GM12874 (cell line): ENCODE measurements around the gene PLAAT2.

ENCODE experiments used
- CTCF ChIP-seq: IDR thresholded peaks from 2 replicates; pipeline ENCODE4 v1.5.1; 2011; ENCODE audit warnings: low read depth, mild to moderate bottlenecking, control low read depth, low read length, moderate library complexity; ENCODE audit not compliant: insufficient read depth

PLAAT2 gene

GRCh38 chr11:63608353-63609345 is 45.5 kb upstream of the PLAAT2 start:
- no peak for TF ChIP-seq CTCF

- TF ChIP-seq CTCF = no peak
Measured at GRCh38 chr11:63603180-63603518, 40.0 kb upstream of the PLAAT2 start.

GRCh38 chr11:63599211-63600122 is 36.3 kb upstream of the PLAAT2 start:
- no peak for TF ChIP-seq CTCF

- TF ChIP-seq CTCF = no peak
Measured at GRCh38 chr11:63598556-63598955, 35.4 kb upstream of the PLAAT2 start.

GRCh38 chr11:63595296-63595695 is 32.1 kb upstream of the PLAAT2 start:
- no peak for TF ChIP-seq CTCF

- peak; percentile 84 for TF ChIP-seq CTCF
Measured at GRCh38 chr11:63592975-63593395, 29.8 kb upstream of the PLAAT2 start.
